Measurements from ENCODE around the gene OASL.
A peak's percentile ranks its signal among the peaks of the same experiment; 100 is the strongest.

OASL gene

DNA sequence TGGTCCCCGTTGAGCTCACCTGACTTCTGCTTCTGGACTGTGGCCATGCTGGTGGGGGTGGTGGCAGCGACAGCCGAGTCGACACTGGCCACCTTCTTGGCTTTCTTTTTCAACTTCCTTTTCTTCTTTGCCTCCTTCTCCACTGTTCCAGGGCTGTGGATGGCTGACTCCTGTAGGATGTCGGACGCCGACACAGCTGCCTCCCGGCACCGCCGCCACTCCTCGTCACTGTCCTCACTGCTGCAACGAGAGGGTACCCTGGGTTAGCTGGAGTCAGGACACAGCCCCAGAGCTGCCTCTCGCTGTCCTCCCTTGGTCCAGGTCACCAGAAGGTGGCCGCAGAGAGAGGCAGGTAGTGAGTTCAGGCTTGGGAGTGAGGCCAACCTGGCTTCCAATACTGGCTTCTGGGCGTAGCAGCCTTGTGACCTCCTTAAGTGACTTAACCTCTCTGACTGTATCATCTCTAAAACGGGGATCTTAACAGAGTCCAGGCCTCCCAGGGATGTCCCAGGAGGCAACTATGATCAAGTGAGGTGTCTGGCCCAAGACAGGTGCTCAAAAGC, 34.7 kb downstream of the OASL start:
- Mint-ChIP-seq H3K4me3 (no peak overlapping the region), H3K36me3 (ENCODE audit: low read depth) (peaks cover 39% of the 10 kb centered on the region), H3K9me3 (no peaks in the 10 kb centered on the region), H3K4me1 (peaks cover 10% of the 10 kb centered on the region), H3K27ac (no peak overlapping the region), H3K27me3 (ENCODE audit: low read depth) (no peaks in the 10 kb centered on the region)
- TF ChIP-seq, protein P1, sequence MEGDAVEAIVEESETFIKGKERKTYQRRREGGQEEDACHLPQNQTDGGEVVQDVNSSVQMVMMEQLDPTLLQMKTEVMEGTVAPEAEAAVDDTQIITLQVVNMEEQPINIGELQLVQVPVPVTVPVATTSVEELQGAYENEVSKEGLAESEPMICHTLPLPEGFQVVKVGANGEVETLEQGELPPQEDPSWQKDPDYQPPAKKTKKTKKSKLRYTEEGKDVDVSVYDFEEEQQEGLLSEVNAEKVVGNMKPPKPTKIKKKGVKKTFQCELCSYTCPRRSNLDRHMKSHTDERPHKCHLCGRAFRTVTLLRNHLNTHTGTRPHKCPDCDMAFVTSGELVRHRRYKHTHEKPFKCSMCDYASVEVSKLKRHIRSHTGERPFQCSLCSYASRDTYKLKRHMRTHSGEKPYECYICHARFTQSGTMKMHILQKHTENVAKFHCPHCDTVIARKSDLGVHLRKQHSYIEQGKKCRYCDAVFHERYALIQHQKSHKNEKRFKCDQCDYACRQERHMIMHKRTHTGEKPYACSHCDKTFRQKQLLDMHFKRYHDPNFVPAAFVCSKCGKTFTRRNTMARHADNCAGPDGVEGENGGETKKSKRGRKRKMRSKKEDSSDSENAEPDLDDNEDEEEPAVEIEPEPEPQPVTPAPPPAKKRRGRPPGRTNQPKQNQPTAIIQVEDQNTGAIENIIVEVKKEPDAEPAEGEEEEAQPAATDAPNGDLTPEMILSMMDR (IDR thresholded peaks at IDR 0.05; ENCODE audit: unreplicated experiment in 3 of 3), result no peak

DNA sequence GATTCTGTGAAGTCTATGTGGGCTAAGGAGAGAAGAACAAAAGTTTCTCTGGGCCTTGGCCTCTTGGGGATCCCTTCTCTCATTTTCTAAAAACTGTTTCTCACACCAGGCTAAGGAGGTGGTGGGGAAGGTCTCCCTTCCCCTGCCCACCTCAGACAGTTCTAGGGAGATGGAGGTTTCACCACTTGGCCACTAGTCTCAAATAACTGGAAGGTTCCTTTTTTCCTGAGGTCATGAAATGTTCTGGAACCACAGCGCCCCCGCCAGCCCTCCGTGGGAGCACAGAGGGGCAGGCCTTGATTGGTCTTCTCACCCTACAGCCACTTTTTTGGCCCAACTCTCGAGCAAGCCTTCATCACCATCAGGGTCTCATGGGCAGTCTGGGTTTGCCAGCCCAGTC, 35.4 kb downstream of the OASL start:
- no peak overlapping the region for H3K4me3 Mint-ChIP-seq
- no peaks in the 10 kb centered on the region for H3K9me3 Mint-ChIP-seq
- H3K27me3 Mint-ChIP-seq (ENCODE audit: low read depth), result no peaks in the 10 kb centered on the region
- H3K27ac Mint-ChIP-seq, result no peak overlapping the region
- TF ChIP-seq, protein P1 (IDR thresholded peaks at IDR 0.05; ENCODE audit: unreplicated experiment in 3 of 3), result peak in 1 of 3 experiments; percentile 10
- H3K4me1 Mint-ChIP-seq, result peaks cover 10% of the 10 kb centered on the region
- peaks cover 33% of the 10 kb centered on the region for H3K36me3 Mint-ChIP-seq (ENCODE audit: low read depth)

DNA sequence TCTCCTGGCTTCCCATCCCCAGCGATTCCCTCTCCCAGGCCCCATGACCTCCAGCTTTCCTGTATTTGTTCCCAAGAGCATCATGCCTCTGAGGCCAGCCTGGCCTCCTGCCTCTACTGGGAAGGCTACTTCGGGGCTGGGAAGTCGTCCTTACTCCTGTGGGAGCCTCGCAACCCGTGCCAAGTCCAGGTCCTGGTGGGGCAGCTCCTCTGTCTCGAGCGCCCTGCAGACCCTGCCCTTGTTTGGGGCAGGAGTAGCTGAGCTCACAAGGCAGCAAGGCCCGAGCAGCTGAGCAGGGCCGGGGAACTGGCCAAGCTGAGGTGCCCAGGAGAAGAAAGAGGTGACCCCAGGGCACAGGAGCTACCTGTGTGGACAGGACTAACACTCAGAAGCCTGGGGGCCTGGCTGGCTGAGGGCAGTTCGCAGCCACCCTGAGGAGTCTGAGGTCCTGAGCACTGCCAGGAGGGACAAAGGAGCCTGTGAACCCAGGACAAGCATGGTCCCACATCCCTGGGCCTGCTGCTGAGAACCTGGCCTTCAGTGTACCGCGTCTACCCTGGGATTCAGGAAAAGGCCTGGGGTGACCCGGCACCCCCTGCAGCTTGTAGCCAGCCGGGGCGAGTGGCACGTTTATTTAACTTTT, 37.1 kb downstream of the OASL start:
- peaks cover 15% of the 10 kb centered on the region for H3K4me1 Mint-ChIP-seq
- no peaks in the 10 kb centered on the region for H3K27me3 Mint-ChIP-seq (ENCODE audit: low read depth)
- H3K4me3 Mint-ChIP-seq, result no peak overlapping the region
- no peaks in the 10 kb centered on the region for H3K9me3 Mint-ChIP-seq
- H3K27ac Mint-ChIP-seq, result no peak overlapping the region
- TF ChIP-seq, protein P1 (IDR thresholded peaks at IDR 0.05; ENCODE audit: unreplicated experiment in 3 of 3), result no peak
- peaks cover 28% of the 10 kb centered on the region for H3K36me3 Mint-ChIP-seq (ENCODE audit: low read depth)

DNA sequence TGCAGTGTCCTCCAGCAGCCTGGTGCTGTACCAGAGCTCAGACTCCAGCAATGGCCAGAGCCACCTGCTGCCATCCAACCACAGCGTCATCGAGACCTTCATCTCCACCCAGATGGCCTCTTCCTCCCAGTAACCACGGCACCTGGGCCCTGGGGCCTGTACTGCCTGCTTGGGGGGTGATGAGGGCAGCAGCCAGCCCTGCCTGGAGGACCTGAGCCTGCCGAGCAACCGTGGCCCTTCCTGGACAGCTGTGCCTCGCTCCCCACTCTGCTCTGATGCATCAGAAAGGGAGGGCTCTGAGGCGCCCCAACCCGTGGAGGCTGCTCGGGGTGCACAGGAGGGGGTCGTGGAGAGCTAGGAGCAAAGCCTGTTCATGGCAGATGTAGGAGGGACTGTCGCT, 38.0 kb downstream of the OASL start:
- Mint-ChIP-seq H3K27me3 (ENCODE audit: low read depth) (peaks cover under 1% of the 10 kb centered on the region), H3K9me3 (no peaks in the 10 kb centered on the region), H3K4me3 (no peak overlapping the region), H3K27ac (no peak overlapping the region), H3K4me1 (peaks cover 15% of the 10 kb centered on the region), H3K36me3 (ENCODE audit: low read depth) (peaks cover 24% of the 10 kb centered on the region)
- TF ChIP-seq, protein P1 (IDR thresholded peaks at IDR 0.05; ENCODE audit: unreplicated experiment in 3 of 3), result no peak

DNA sequence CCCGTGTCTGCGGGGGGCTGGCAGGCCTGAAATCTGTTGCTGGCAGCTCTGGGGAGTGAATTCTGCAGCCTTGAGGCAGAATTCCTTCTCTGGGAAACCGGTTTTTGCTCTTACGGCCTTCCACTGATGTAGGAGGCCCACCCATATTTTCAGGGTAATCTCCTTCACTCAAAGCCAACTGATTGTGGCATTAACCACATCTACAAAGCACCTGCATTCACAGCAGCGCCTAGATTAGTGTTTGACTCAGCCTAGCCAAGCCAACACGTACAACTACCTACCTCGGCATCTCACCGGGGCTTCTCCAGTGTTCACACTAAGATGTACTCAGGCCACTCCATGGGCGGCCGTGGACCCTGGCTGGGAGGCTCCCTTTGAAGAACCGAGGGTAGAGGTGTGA, 38.5 kb downstream of the OASL start:
- no peak overlapping the region for H3K4me3 Mint-ChIP-seq
- H3K4me1 Mint-ChIP-seq, result peaks cover 15% of the 10 kb centered on the region
- H3K27me3 Mint-ChIP-seq (ENCODE audit: low read depth), result peaks cover 6% of the 10 kb centered on the region
- H3K27ac Mint-ChIP-seq, result no peak overlapping the region
- H3K9me3 Mint-ChIP-seq, result no peaks in the 10 kb centered on the region
- TF ChIP-seq, protein P1 (IDR thresholded peaks at IDR 0.05; ENCODE audit: unreplicated experiment in 3 of 3), result no peak
- H3K36me3 Mint-ChIP-seq (ENCODE audit: low read depth), result peaks cover 25% of the 10 kb centered on the region
